GM12874 (cell line): Measurements from ENCODE around the gene TGFB2.

Experiments used
- CTCF ChIP-seq: IDR thresholded peaks from 2 replicates; pipeline ENCODE4 v1.5.1; 2011; ENCODE audit warnings: low read depth, mild to moderate bottlenecking, control low read depth, low read length, moderate library complexity; ENCODE audit not compliant: insufficient read depth

The TGFB2 gene

DNA sequence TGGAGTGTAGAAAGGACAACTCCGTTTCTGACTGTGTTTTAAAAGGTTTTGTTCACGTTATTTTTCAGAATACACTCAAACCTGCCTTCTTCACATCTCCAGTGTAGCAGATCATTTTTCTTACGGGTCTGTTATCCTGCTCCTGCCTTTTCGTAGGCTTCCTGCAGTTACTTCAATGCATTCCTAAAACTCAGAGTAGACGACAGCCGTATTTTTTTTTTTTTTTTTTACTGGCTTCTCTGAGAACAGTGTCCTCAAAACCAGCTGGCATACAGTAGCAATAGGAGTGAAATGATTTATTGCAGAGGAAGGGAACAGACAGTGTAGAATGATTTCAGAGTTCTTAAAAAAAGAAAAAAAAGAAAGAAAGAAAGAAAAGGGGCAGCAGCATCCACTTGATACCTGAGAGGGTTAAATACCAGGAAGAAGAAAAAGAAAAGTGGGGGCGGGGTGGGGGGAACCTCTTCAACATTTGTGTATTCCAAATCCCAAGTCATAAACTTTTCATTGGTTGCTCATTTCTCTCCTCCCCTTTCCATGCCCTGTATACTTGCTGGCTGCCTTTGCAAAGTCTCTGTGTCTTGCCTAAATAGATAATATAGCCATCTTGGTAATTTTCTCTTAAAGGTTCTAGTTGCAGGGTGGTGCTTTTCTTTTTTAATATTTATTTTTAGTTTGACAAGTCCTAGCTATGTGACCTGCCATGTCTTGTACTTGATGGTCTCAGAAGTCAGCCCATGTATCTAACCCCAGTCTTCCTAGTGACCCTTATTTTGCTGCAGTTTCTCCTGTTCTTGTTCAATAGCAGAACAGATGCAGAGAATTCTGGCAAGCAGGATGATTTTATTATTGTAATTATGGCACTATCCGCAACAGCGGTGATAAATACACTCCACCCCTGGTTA, 2.8 kb downstream of the TGFB2 start:
- TF ChIP-seq CTCF, result no peak

DNA sequence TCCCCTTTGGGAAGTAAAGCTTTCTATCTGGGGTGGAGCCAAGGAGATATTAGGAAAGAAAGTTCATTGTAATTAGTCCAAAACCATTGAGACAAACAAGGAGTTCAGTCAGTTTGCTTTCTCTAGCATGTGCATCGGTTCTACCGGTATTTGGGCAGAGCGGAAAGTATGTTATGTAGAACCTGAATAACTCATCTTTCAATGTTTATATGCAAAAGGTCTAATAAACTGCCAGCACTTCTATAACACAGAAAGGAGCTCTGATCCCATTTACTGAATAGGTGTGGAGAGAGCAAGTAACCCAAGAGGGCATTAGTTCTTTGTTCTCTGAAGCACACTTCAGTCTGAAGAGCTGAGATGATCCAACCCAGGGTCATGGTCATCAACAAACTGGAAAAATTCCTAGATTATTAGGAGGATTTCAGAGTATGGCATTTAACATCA, 3.5 kb downstream of the TGFB2 start:
- TF ChIP-seq CTCF, result no peak

- TF ChIP-seq CTCF, result no peak
These were observed 4.4 kb downstream of the TGFB2 start for GRCh38 chr1:218349348-218350034.

DNA sequence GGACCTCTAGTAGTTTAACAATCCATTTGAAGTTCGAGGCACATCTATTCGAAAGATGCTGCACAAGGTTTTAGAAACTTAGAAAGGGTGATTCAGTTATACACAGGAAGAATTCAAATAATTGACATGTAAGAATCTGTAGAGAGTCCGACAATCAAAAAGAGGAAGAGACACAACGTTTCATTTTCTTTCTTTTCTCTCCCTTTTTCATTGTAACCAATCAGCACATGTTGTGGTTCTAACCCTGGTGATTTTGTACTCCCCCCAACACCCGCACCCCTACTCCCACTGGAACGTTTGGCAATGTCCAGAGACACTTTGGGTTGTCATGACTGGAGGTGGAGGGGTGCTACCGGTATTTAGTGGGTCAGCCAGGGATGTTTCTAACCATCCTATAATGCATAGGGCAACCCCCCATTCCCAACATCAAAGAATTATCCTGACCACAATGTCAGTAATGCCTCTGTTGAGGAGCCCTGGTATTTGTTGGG, 4.9 kb downstream of the TGFB2 start:
- no peak for TF ChIP-seq CTCF

GRCh38 chr1:218350801-218351266, 5.7 kb downstream of the TGFB2 start:
- no peak for TF ChIP-seq CTCF

DNA sequence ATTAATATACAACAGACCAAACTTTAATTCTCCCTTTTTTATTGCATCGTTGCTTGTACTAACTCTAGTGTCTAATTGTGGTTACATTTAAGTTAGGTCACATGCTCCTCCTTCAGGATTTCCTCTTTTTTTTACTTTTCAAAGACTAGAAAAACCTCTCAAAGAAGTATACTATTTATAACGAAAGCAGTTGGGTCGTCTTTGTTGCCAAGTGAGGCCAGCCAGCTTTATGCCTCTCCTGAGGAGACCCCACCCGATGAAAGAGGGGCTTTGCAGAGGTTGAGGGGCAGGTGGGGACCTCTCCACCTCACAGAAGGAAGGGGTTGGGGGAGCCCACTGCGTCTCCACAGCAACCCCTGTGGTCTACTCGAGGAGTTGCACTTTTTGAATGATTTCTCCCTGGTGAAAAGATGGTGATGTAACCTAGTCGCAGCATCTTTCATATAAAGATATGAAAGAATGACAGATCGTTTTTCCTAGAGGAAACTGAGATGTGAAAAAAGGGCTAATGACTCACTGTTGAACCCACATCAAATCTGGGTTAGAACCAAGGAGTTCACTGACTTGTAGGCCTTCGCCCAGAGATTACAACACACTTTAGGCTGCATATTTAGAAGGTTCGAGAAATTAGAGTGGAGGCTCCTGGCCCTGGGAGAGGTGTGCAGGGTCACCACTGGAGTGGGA, 6.4 kb downstream of the TGFB2 start:
- TF ChIP-seq CTCF, result peak; percentile 50

DNA sequence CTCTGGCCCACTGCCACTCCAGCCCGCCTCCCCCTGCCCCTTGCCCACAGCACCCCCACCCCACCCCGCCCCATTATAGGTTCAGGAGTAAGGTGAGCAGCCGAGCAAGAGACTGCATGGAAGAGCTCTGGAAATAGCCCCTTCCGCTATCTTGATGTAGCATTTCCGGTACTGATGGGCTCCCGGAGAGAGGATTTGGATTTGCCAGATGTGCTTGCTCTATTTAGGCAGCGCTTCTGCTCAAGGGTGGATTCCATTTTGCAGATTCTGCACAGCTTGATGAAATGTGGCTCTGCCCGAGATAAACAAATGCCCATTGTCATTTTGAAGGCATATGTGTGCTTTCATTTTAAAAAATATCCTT, 6.9 kb downstream of the TGFB2 start:
- no peak for TF ChIP-seq CTCF
